SH-SY5Y (cell line): ENCODE results near the gene ELK3.

Source experiments
- GATA2 ChIP-seq: IDR thresholded peaks from 2 replicates; pipeline ENCODE4 v1.6.1; 2011; ENCODE audit warnings: mild to moderate bottlenecking, low read depth, low read length
- GATA3 ChIP-seq: IDR thresholded peaks from 2 replicates; pipeline ENCODE4 v1.6.1; 2011; ENCODE audit warnings: low read depth, mild to moderate bottlenecking, low read length, moderate library complexity

The ELK3 gene

DNA sequence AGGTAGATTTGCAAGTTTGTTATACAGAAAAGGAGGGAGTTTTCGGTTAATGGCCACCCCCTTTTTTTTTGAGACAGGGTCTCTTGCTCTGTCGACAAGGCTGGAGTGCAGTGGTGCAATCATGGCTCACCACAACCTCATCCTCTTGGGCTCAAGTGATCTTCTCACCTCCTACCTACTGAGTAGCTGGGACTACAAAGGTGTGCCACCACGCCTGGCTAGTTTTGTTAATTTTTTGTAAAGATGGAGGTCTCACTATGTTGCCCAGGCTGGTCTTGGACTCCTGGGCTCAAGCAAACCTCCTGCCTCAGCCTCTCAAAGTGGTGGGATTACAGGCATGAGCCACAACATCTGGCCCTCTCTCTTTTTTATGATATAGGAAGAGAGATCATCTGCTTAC is 111.5 kb downstream of the ELK3 start:
- TF ChIP-seq GATA3 (no peak), GATA2 (no peak)

- TF ChIP-seq GATA3: no peak
- no peak for TF ChIP-seq GATA2
Measured at GRCh38 chr12:96308881-96309280, 114.7 kb downstream of the ELK3 start.

DNA sequence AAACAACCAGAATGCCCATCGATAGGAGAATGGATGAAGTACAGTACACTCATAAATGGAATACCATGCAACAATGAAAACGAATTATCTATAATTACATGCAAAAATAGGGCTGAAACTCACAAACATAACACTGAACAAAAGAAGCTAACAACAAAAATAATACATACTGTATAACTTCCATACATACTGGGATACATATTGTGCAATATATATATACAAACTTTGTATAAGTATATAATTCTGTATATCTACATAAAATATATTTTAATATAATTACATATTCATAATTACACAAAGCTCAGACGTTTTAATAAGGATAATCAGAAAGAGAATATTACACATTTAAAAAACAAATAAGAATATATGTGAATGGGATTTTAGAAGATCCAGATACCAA is 115.9 kb downstream of the ELK3 start:
- no peak for TF ChIP-seq GATA3
- TF ChIP-seq GATA2: no peak

DNA sequence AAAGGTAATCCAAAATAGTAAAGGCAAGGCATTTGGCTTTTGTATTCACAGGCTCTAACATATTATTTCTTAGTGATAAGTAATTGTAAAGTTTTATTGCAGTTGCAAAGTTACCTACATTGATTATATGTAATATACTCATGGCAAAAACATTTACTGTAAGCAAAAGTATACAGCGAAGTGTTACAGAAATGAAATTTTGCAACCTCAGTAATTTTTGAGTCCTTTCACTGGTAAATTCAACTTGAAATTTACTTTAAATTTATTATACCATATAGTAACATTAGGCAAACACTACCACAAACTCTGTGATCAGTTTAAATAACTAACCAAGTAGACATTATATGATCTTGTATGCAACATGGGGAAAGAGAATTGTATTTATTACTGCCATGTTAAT is 117.0 kb downstream of the ELK3 start:
- TF ChIP-seq GATA3: no peak
- no peak for TF ChIP-seq GATA2

- TF ChIP-seq GATA2: no peak
- no peak for TF ChIP-seq GATA3
Measured at GRCh38 chr12:96313606-96314005, 119.4 kb downstream of the ELK3 start.

DNA sequence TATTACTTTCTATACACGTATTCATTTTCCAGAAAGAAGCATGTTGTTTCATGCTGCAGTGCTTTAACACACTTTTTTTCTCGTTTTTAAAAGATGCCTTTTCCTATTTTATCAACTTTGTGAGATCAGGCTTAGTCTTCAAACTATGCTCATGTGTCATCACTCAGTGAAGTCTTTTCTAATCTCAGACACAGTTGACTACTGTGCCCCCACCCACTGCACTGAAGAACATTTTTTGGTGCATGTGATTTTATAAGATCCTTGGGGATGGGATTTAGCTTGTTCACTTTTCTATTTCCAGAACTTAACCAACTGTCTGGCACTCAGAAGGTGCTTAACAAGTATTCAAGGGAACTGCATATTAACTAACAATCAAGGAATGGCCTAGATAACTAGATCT is 120.5 kb downstream of the ELK3 start:
- TF ChIP-seq GATA2 (no peak), GATA3 (no peak)
